Ishikawa (cell line): ENCODE data around the gene WSCD2.

Experiments
- CEBPB ChIP-seq: IDR thresholded peaks from 2 replicates; pipeline ENCODE4 v1.6.1; 2012
- CREB1 ChIP-seq: IDR thresholded peaks from 2 replicates; pipeline ENCODE4 v1.6.1; 2012; ENCODE audit warnings: low read depth
- EGR1 ChIP-seq: IDR thresholded peaks from 2 replicates; pipeline ENCODE4 v1.6.1; 2012
- EP300 ChIP-seq: IDR thresholded peaks from 2 replicates; pipeline ENCODE4 v1.6.1; 2012; ENCODE audit warnings: borderline replicate concordance
- FOXM1 ChIP-seq: IDR thresholded peaks from 2 replicates; pipeline ENCODE4 v1.6.1; 2012; ENCODE audit warnings: low read depth, borderline replicate concordance
- MAX ChIP-seq: IDR thresholded peaks from 2 replicates; pipeline ENCODE4 v1.6.1; 2012
- NFIC ChIP-seq: IDR thresholded peaks from 2 replicates; pipeline ENCODE4 v1.6.1; 2012
- RAD21 ChIP-seq: IDR thresholded peaks from 2 replicates; pipeline ENCODE4 v1.6.1; 2012; ENCODE audit warnings: low read depth
- REST ChIP-seq: IDR thresholded peaks from 2 replicates; pipeline ENCODE4 v1.6.1; 2012; ENCODE audit warnings: low read depth, mild to moderate bottlenecking
- TAF1 ChIP-seq: IDR thresholded peaks from 2 replicates; pipeline ENCODE4 v1.6.1; 2012; ENCODE audit warnings: low read depth, mild to moderate bottlenecking
- TCF12 ChIP-seq: IDR thresholded peaks from 2 replicates; pipeline ENCODE4 v1.6.1; 2012; ENCODE audit warnings: low read depth
- TEAD4 ChIP-seq: IDR thresholded peaks from 2 replicates; pipeline ENCODE4 v1.6.1; 2012
- USF1 ChIP-seq: IDR thresholded peaks from 2 replicates; pipeline ENCODE4 v1.6.1; 2012
- YY1 ChIP-seq: IDR thresholded peaks from 2 replicates; pipeline ENCODE4 v1.6.1; 2012; ENCODE audit warnings: low read depth
- ZBTB7A ChIP-seq: IDR thresholded peaks from 2 replicates; pipeline ENCODE4 v1.6.1; 2012; ENCODE audit warnings: low read depth

The WSCD2 gene

GRCh38 chr12:108266131-108266530, 137.0 kb downstream of the WSCD2 start:
- TF ChIP-seq TEAD4 (no peak), FOXM1 (no peak), CREB1 (no peak), REST (no peak), NFIC (no peak), TCF12 (no peak), ZBTB7A (no peak), EP300 (no peak), TAF1 (no peak), USF1 (no peak), RAD21 (no peak), YY1 (no peak), MAX (no peak)

GRCh38 chr12:108267450-108267849, 138.4 kb downstream of the WSCD2 start:
- TF ChIP-seq TEAD4 (no peak), ZBTB7A (no peak), EGR1 (no peak), YY1 (no peak), REST (peak; percentile 76), NFIC (no peak), CEBPB (no peak)

- TF ChIP-seq EGR1 (no peak), RAD21 (no peak), CREB1 (no peak), REST (no peak)
Observed at GRCh38 chr12:108268397-108268796, 139.3 kb downstream of the WSCD2 start.

GRCh38 chr12:108269224-108269623, 140.1 kb downstream of the WSCD2 start:
- no peak for TF ChIP-seq TEAD4
- no peak for TF ChIP-seq YY1
- TF ChIP-seq REST = no peak
- TF ChIP-seq CREB1 = no peak
